HG03469 (cell line): ENCODE measurements around the gene NNMT.

ENCODE experiments used
- ATAC-seq: cut with Tn5 transposase; IDR thresholded peaks from one replicate; pipeline ENCODE4 v1.9.1; 2021; ENCODE audit warnings: mild to moderate bottlenecking, moderate library complexity, moderate number of reproducible peaks; ENCODE audit not compliant: unreplicated experiment

The NNMT gene

DNA sequence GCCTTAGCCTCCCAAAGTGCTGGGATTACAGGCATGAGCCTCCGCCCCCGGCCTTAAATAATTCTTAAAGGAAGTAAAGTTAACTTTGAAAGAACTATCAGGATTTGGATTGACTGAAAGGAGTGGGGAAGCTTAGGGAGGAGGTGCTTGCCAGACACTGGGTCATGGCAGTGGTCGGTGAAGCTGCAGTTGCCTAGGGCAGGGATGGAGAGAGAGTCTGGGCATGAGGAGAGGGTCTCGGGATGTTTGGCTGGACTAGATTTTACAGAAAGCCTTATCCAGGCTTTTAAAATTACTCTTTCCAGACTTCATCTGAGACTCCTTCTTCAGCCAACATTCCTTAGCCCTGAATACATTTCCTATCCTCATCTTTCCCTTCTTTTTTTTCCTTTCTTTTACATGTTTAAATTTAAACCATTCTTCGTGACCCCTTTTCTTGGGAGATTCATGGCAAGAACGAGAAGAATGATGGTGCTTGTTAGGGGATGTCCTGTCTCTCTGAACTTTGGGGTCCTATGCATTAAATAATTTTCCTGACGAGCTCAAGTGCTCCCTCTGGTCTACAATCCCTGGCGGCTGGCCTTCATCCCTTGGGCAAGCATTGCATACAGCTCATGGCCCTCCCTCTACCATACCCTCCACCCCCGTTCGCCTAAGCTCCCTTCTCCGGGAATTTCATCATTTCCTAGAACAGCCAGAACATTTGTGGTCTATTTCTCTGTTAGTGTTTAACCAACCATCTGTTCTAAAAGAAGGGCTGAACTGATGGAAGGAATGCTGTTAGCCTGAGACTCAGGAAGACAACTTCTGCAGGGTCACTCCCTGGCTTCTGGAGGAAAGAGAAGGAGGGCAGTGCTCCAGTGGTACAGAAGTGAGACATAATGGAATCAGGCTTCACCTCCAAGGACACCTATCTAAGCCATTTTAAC, at the start of gene NNMT:
TSS of gene NNMT (plus strand) at position 724 of the 929 bp plus-strand sequence. CDS start at position 882, 158 bp downstream.
- ATAC-seq, result no peak

- no peak for ATAC-seq
These were observed 49.0 kb upstream of the NNMT start for GRCh38 chr11:114247070-114247789.

GRCh38 chr11:114250180-114250579, 46.0 kb upstream of the NNMT start:
- ATAC-seq, result no peak

DNA sequence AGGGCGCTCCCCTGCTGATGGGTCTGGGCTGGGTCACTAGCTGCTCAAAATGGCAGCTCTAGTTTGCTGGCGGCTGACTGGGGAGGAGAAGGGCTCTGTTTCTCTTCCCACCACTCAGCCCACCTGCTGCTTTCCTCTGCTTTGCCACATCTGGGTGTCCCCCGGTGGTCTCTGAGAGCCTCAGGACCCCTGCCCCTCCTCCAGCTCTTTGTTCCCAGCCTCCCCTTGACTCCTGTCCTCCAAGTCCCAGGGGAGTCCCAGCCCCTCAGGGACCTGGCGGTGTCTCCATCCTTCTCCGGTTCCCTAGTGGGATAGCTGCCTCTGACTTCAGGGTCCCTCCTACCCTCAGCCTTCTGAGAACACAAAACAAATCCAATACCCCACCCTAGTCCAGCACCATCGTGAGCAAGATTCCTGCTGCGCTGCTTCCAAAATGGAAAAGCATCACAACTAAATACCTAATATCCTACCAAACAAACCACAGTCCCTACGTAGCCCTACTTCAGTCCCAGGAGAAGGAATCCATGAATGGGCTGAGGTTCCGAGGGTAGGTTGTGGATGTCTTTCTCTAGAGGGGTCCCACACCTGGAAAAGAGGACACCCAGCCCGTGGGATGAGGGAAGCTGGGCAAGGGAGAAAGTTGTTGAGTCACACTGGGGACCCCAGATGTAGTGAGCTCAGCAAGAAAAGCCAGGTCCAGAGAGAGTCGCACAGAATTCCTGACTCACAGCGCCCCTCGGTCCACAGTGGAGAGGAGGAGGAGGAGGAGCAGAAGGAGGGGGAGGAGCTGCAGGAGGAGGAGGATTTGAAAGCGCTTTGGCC, 45.0 kb upstream of the NNMT start:
- no peak for ATAC-seq

- no peak for ATAC-seq
These were observed 44.3 kb upstream of the NNMT start for GRCh38 chr11:114251815-114252337.

DNA sequence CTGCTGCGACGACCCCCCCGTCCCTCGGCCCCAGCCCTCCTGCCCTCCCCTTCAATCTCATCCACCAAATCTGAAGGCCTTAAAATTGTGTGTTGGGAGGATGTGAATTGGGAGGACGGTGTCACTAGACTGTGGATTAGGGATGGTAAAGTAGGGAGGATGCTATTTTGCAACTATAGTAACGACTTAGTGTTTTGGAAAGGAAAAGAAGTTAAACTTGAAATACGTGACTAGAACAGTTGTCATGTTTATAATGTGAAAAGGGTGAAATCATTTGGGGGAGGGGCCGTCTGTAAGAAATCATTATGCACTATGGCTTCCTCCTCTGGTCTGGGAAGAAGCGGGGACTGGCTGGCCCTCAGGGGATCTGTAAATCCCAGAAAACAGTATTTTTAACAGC, 43.4 kb upstream of the NNMT start:
- ATAC-seq, result no peak

DNA sequence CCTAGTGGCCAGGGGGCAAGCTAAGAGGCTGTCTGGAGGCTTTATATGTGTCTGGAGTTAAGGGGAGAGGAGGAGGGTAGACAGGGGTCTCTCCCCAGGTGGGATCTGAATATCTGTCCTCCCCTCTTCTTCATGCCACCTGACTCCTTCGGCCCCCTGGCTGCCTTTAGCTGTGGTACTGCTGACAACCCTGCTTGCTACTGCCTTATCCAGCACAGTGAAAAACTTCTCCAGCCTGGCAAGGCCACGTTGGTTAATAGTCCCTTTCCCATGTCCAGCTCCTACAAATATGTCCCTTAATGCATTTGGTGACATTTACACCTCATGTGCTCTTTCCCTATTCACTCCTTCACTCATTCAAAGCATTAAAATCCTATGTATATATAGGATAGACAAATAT, 42.4 kb upstream of the NNMT start:
- ATAC-seq, result no peak

DNA sequence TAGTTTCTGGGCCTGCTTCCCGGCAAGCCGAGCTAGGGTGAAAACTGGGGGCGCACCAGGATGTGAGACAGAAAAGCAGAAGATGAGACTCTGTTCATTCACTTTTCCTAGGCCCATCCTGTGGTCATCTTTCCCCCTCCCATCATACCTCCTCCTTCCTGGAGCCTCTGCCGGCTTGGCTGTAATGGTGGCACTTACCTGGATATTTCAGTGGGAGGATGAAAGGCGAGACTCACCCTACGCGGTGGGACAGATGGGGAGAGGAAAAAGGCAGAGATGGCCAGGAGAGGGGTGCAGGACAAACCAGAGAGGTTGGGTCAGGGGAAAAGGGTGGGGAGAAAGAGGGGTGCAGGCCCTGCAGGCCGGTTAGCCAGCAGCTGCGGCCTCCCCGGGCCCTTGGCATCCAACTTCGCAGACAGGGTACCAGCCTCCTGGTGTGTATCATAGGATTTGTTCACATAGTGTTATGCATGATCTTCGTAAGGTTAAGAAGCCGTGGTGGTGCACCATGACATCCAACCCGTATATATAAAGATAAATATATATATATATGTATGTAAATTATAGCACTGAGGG, 41.5 kb upstream of the NNMT start:
- no peak for ATAC-seq

DNA sequence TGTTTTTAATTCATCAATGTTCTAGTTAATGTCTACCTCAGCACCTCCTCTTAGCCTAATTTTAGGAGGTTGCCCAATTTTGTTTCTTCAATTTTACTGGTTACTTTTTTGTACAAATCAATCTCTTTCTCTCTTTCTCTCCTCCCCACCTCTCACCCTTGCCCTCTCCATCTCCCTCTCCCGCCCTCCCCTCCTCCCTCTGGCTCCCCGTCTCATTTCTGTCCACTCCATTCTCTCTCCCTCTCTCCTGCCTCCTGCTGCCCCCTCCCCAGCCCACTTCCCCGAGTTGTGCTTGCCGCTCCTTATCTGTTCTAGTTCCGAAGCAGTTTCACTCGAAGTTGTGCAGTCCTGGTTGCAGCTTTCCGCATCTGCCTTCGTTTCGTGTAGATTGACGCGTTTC, 40.9 kb upstream of the NNMT start:
- ATAC-seq, result no peak

DNA sequence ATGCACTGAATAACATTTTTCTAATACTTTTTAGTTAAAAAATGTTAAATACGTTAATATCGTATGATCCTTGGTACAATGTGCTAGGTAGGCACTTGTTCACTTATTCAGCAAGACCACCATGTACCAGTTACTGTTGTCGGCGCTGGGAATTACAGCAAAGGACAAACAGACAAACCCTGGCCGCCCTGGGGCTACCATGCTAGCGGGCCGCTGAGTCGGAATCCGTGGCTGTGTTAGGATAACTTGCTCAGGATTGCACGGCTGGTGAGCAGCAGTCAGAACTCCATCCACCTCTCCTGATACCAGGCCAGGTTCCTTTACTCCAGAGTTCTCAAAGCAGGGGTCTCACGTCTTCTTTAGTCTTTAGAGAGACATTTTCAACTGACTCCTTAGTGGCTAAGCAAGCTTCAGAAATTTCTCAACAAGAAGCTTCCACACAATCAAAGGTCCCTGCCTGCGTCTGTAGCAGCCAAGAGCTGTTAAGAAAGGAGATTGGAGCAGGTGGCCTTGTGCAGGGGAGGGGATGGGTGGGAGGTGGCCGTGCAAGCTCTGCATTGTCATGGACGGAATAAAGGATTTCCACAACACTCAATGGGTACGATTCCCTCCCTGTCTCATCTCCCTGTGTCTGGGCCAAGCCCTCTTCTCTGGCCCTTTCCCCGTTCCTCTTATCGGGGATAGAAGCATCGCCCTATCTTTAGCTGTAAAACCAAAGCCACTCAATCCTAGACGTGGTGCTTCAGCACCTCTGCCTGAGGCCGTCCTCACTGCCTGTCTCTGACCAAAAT, 39.8 kb upstream of the NNMT start:
- no peak for ATAC-seq

- no peak for ATAC-seq
These were observed 39.3 kb upstream of the NNMT start for GRCh38 chr11:114256967-114257286.

- ATAC-seq, result no peak
These were observed 38.3 kb upstream of the NNMT start for GRCh38 chr11:114257621-114258558.

GRCh38 chr11:114258696-114259095, 37.5 kb upstream of the NNMT start:
- no peak for ATAC-seq

DNA sequence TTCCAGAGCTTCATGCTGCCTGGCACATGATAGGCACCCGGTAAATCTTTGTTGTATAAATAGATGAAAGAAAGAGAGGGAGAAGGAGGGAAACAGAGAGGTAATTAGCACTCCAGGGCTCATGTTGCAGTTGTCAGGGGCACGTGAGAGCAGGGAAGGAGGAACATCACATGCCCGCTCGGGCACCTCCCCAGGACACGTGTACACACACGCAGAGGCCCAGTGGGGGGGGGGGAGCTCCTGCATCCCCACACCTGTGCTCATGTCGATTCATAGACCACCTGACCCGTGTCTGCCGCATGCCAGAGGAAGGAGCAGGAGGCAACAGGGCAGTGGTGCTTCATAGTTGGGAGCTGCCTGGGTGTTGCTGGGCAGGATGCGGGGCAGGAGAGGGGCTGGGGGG, 37.1 kb upstream of the NNMT start:
- ATAC-seq, result no peak

DNA sequence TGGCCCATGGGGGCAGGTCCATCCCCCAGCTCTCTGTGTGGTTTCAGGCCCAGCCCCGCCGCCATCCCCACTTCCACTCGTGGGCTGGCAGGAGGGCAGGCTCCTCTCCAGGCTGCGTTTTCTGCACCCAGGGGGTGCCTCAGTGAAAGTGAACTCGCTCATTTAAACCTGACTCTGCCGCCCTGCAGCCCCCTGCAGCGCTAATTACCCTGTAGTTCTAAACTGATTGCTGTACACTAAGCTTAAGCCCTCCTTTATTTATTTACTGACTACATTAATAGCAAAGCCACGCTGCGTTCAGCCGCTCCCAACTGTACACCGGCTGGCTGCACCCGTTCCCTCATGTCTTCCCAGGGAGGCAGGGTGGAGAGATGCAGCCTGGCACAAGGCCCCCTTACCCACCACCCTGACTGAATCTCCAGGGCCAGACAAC, 36.6 kb upstream of the NNMT start:
- ATAC-seq, result no peak

GRCh38 chr11:114260077-114260476, 36.1 kb upstream of the NNMT start:
- no peak for ATAC-seq

DNA sequence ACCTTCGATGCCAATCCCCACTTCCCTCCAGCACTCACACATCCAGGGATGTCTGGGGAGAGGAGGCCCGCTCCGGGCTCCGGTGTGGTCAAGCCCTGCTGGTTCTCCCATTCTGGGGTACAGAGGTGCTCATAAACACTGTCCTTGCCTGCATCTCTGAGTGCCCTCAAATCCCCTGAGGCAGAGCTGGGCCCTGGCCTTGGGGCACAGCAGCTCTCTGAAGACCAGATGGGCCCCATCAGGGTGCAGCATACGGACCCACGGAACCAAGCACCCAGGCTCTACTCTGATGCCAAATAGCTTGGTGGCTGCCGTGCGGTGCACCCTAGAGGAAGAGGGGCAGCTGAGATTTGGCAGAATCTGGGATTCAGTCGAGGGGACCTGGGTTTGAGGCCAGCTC, 35.7 kb upstream of the NNMT start:
- no peak for ATAC-seq

DNA sequence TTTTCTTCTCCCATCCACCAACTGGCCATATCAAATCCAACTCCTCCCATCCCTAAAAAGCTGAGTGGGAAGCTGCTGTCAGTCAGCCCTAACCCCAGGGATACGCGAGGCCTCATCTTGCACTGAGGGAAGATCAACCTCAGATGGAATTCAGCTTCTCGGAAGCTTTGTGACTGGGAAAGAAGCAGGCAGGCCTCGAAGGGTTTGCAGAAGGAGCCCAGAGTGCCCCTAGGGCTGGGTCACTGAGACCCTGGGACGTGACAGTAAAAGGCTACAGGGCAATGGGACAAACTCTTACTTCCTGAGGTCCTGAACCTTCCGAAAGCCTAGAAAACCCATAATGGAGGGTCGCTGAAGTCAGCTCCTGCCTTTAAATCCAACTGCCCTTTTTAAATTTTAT, 34.4 kb upstream of the NNMT start:
- ATAC-seq, result no peak
